Measurements from ENCODE around the gene CD55. TPM values are rescaled to one million over a fixed set of nuclear protein-coding genes. Genes with fewer than 3 reads are reported as not detected.
"Not testable (repeated sequence)": the region's sequence is repeated elsewhere in the genome, so short reads cannot be mapped to it uniquely, and the experiment has no call there.

The CD55 gene
- total RNA-seq, 1 donor from 2014 or later: 73.6 TPM

GRCh38 chr1:207302618-207303393 lies 18.7 kb upstream of the CD55 start:
- DNase-seq (no peak), ATAC-seq (ENCODE audit: poor library complexity) (peak; percentile 25)
- intact Hi-C loops (cut with DNase I): no loop called here

GRCh38 chr1:207304710-207305488 lies 16.6 kb upstream of the CD55 start:
- intact Hi-C loops (cut with DNase I): no loop called here
- ATAC-seq (ENCODE audit: poor library complexity) (no peak), DNase-seq (no peak)

- intact Hi-C loops (cut with DNase I): no loop called here
- DNase-seq (no peak), ATAC-seq (ENCODE audit: poor library complexity) (no peak)
Observed at GRCh38 chr1:207305489-207305873, 16.0 kb upstream of the CD55 start.

GRCh38 chr1:207306023-207306422 lies 15.5 kb upstream of the CD55 start:
- ATAC-seq (ENCODE audit: poor library complexity) (no peak), DNase-seq (no peak)
- intact Hi-C loops (cut with DNase I): no loop called here

GRCh38 chr1:207306603-207307002 lies 14.9 kb upstream of the CD55 start:
- DNase-seq (no peak), ATAC-seq (ENCODE audit: poor library complexity) (no peak)
- intact Hi-C loops (cut with DNase I): no loop called here

- ATAC-seq (ENCODE audit: poor library complexity) (no peak), DNase-seq (no peak)
- intact Hi-C loops (cut with DNase I): no loop called here
Observed at GRCh38 chr1:207308451-207309190, 12.9 kb upstream of the CD55 start.

- peak; percentile 81 for ATAC-seq (ENCODE audit: poor library complexity)
- no peak for DNase-seq
- intact Hi-C loops (cut with DNase I): no loop called here
Observed at GRCh38 chr1:207309745-207310273, 11.7 kb upstream of the CD55 start.

GRCh38 chr1:207311888-207312603 lies 9.4 kb upstream of the CD55 start:
- ATAC-seq (ENCODE audit: poor library complexity) (no peak), DNase-seq (no peak)
- intact Hi-C loops (cut with DNase I): no loop called here

GRCh38 chr1:207312604-207312920 lies 8.9 kb upstream of the CD55 start:
- ATAC-seq (ENCODE audit: poor library complexity): no peak
- intact Hi-C loops (cut with DNase I): no loop called here

GRCh38 chr1:207313131-207313530 lies 8.3 kb upstream of the CD55 start:
- ATAC-seq (ENCODE audit: poor library complexity): no peak
- intact Hi-C loops (cut with DNase I): no loop called here
- DNase-seq: no peak

More at GRCh38 chr1:207312604-207312920, 8.9 kb upstream of the CD55 start:
- DNase-seq: no peak

- intact Hi-C loops (cut with DNase I): no loop called here
- ATAC-seq (ENCODE audit: poor library complexity): no peak
- DNase-seq: no peak
Observed at GRCh38 chr1:207314816-207315215, 6.7 kb upstream of the CD55 start.

GRCh38 chr1:207315435-207315834 lies 6.0 kb upstream of the CD55 start:
- DNase-seq (no peak), ATAC-seq (ENCODE audit: poor library complexity) (no peak)
- intact Hi-C loops (cut with DNase I): no loop called here

GRCh38 chr1:207316141-207316540 lies 5.3 kb upstream of the CD55 start:
- DNase-seq (no peak), ATAC-seq (ENCODE audit: poor library complexity) (no peak)
- intact Hi-C loops (cut with DNase I): no loop called here

GRCh38 chr1:207316622-207317391 lies 4.7 kb upstream of the CD55 start:
- ATAC-seq (ENCODE audit: poor library complexity) (no peak), DNase-seq (no peak)
- intact Hi-C loops (cut with DNase I): no loop called here

- ATAC-seq (ENCODE audit: poor library complexity) (no peak), DNase-seq (no peak)
- intact Hi-C loops (cut with DNase I): no loop called here
Observed at GRCh38 chr1:207317561-207317960, 3.9 kb upstream of the CD55 start.

GRCh38 chr1:207318072-207318619 lies 3.3 kb upstream of the CD55 start:
- ATAC-seq (ENCODE audit: poor library complexity): no peak
- no peak for DNase-seq
- intact Hi-C loops (cut with DNase I): no loop called here

- DNase-seq (no peak), ATAC-seq (ENCODE audit: poor library complexity) (no peak)
- intact Hi-C loops (cut with DNase I): no loop called here
Observed at GRCh38 chr1:207319199-207319598, 2.3 kb upstream of the CD55 start.

- DNase-seq; intact Hi-C loops (cut with DNase I); ATAC-seq (ENCODE audit: poor library complexity): not testable (repeated sequence)
Observed at GRCh38 chr1:207320105-207320504, 1.4 kb upstream of the CD55 start.
